HG03457 (cell line): ENCODE measurements around the gene GMDS.

Experiments
- ATAC-seq: cut with Tn5 transposase; IDR thresholded peaks from one replicate; pipeline ENCODE4 v1.9.1; 2021; ENCODE audit warnings: moderate number of reproducible peaks; ENCODE audit not compliant: unreplicated experiment

GMDS gene

DNA sequence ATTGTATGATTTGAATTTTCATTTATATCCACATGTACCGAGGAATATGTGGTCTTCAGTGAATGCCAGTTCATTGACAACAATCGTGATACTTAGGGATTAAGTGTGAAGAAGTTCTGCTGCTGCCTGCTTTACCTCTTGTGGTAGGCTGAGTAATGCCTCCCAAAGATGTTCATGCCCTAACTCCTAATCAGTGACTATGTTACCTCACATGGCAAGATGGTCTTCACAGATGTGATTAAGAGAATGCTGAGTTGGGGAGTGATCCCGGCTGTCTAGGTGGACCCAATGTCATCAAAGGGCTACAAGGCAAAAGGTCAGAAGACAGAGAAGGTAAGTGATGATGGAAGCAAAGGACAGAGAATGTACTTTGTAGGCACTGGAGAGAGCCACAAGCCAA is 454.7 kb downstream of the GMDS start:
- no peak for ATAC-seq

DNA sequence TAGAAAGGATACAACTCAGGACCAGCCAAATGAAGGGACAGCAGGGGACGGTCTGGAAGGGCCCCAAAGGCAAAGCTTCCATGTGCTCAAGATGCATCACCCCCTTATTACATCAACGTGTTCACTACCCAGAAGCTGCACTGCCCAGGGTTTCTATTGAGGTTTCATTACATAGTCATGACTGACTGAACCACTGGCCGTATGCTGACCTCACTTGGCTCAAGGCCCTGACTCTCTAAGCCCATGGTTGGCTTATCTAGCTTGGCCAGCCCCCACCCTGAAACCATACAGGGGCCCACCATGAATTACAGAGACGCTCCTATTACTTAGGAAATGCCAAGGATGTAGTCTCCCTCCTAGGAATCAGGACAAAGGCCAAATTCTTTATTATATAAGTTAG is 456.3 kb downstream of the GMDS start:
- no peak for ATAC-seq

DNA sequence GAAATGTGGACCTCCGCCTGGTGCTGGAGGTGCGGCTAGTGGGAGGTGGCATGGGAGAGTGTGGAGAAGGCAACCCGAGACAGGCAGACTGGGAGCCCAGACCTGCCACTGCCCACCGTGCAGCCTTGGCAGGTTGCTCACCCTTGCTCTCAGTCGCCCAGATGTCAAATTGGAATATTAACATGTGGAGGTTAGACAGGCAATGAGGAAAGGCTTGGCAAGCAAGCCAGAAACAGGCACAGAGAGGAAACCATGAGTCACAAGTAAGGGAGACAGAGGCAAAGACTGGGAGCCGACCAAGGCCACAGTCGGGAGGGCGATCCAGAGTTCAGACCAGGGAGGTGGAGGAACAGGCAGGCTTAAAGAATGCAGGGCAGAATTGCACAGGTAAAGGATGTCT is 457.5 kb downstream of the GMDS start:
- ATAC-seq, result no peak

DNA sequence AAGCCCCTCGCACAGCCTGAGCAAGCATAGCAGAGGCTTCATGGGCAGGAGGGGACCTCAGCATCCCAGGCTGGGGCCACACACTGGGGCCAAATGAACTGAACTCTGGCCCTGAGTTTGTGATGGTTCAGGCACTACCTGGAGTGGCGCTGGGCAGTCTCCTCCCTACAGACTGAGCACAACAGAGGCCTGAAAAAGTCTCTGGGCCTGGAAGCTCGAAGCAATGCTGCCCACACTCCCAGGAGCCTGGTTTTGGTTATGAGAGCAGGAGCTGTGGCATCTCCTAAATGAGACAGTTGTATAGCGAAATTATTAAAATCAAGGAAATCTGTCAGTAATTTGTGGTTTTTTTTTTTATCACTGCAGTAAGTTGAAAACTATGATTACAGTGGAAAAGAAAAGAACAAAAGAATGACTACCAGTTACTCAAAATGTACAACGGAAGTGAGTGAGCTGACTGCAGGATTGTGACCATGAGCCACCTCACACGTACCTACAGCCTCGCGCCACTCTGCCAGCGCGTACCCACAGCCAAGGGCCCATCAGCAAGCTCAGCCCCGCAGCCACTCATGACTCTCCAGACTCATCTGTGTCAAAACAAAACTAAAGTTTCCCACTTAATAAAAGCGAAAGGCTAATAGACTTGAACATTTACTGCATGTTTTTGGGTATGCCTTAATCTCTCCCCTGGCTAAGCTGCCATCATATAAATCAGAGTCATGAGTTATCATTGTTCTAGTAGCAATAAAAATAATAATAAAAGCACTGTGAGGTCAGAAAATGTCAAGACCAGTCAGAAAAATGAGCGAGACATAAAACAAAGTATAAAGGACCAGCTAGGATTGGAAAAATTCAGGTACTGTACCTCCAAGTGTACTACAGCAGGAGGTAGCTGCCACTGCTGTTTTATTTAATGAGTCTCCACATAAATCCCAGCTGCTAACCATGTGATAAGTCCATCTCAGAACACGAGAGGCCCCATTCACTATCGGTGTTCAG is 458.7 kb downstream of the GMDS start:
- no peak for ATAC-seq

DNA sequence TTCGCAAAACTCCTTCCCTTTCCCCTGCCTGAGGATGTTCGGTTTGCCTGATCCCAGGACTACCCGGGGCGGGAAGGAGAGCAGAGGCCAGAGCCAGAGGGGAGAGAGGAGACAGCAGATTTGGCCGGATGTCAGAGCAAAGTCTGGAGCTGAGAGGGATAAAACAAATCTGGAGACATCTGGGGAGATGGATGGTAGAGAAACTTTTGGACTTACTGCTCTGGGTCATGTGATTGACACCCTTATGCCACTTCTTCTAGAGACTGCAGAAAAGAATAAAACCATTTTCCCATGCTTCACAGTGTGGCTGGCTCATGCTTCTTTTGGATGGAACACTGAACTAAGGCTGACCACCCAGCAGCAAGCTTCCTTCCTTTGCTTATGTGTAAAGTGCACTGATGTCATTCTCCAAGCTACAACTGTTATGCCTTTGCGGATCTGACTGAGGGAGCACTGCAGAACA is 461.0 kb downstream of the GMDS start:
- ATAC-seq, result no peak

DNA sequence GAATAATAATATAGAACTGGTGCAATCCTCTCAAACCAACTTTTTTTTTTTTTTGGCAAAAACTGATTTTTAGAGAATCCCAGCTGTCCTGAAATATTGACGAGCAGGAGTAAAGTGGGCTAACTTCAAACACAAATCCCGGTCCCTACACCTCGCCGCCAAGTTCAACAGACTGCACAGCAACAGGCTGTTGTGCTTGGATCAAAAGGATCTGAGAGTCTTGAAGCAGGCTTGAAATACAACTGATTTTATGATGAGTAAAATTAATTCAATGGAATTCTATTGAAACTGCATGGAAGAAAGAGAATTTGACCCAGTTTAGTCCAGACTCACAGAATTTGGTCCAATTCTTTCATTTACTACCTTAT is 463.6 kb downstream of the GMDS start:
- ATAC-seq, result no peak

DNA sequence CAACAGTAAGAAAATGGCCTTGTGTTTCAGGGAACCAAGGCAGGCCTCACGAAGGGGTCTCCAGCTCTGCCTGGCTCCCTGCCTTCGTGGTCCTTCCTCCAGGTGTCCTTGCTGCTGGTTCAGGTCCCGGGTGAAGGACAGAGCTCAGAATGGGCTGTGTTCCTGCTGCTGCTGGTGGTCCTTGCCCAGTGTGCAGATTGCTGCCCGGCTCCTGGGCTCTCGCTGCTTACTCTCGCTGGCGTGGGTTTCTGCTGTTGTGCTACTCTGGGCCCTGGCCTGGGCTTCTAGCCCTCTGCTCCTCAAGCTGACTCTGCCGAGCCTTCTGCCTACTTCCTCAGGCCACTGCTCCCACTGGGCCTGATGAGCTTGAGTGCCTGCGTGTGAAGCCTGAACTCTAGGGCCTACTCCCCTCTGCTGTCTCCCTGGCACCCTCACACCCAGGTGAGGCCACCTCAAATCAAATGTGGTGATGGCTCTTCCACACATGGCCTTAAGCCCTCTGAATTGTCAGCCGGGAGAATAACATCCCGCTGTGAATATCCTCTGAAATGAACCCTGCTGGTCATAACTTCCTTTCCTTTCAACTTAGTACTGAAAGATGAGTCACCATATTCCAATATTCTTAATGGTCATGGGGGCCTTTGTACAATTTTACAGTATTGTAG is 464.1 kb downstream of the GMDS start:
- ATAC-seq, result no peak

DNA sequence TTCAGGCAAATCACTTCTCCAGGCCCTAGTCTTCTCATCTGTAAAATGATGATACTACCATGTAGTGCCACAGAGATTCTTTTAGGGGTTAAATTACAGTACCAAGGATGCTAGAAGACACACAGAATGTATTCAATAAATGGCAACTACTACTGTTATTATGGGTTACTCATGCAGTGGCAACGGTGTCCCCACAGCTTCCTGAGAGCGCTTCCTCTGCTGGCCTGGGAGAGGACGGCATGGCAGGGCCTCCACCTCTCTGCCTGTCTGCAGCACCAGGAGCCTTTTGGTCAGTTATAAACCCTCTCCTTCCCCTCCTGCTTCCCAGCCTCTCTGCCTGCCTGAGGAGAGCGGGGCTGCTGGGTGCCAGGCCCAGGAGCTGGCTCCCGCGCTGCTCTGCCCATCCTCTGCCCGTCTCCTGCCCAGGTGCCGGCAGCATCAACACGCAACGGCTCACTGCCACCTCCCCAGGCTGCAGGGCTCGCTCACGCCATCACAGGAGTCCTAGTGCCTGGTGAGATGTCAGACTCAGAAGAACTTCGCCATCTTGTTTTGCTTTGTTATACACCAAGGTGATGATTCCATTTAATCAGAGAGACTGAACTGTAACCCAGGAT is 465.0 kb downstream of the GMDS start:
- ATAC-seq, result no peak

DNA sequence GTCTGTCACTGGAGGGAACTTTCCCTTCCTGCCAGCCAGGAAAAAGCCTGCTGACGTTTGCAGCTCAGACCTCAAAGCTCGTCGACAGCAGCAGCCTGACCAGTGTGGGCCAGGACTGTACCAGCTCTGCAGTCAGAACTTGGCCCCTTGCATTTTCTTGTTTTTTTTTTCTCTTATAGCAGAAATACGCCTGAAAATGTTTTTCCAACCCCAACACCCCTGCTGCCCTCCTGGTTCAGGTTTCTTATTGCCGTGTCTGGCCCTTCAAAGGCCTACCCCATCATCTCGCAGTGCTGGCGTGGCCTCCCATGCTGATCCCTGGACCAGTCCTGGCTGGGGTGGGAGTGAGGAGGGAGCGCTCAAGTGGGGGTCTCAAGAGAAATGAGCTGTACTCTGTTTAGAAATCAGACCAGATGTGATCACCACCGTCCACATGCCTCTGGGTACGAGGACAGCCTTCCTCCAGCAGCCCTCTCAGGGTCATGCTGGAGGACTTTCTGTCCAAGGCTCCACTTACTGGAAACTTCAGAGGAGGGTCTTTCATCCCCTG is 466.6 kb downstream of the GMDS start:
- no peak for ATAC-seq

DNA sequence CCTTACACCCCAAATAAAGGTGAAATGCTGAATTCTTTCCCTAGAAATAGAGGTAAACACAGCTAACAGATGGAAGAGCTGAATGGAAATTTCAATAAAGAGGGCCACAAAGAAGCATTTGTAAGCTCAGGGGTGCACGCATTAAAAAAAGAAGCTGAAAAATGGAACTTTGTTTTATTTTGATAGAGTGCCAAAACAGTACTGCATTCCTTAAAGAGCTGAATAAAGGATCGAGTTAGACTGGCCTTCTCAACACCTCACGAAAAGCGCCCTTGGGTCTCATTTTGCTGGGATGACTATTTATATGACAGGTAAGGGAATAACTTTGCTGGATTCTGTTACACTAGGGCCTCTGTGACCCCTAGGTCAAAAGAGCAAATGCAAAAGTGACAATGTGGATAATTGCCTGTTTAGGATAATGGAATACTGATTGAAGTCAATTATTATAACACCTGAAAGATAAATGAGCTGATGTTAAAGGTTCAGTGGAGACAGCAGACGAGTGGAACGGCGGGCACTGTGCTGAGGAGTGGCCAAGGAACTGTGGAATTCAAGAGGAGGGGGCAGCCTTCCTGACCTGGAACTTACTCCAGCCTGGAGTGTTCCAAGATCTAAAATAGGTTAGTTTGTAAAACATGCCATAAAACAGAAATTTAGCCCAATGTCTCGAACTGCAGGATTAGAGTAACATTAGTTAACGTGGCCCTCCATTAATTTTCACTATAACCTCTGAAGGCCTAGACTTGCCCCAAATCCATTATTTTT is 467.3 kb downstream of the GMDS start:
- no peak for ATAC-seq

DNA sequence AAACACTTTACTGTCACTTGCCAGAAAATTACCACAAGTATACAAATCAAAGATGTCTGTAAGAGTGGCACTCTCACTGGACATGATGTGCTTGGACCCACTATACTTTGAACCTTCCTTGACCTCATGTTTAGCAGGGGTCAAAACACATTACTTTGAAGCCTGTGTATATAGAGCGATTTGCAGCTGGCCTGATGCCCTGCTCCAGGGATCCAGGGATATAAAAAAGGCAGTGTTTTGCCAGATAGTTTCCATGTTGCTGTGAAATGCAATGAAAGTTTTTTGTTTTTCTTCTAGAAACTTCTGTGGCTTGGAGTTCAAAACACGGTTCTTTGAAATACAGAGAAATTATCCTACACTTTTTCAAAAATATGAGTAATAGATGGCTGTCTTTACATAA is 470.0 kb downstream of the GMDS start:
- no peak for ATAC-seq

DNA sequence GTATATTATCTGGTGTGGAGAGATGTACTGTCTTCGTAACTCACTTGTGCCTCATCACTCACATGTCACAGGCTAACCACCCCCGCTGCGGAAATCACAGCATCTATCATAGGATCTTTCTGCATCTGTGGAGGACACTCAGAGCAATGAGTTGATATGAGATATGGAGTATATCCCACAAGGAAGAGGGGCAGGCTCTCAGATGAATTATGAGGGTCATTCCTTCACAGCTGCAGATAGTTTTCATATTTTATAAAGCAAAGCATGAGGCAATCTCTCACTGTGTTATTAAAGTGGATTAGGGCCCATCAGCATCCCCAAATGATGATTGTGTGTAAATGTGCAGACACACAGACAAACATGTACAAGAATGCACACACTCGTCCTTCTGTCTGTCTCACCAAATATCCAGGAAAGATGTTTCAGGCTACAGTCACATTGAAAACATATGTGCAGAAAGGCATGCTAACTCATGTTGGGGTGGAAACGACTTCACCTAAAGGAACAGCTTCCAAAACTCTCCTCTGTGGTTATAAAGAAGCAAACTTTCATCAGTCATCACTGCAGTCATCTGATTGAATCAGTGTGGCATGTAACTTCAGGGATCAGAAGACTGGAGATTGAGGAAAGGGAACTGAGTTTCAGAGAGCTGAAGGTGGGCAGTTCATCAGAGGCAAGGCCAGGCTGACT is 471.0 kb downstream of the GMDS start:
- ATAC-seq, result no peak

DNA sequence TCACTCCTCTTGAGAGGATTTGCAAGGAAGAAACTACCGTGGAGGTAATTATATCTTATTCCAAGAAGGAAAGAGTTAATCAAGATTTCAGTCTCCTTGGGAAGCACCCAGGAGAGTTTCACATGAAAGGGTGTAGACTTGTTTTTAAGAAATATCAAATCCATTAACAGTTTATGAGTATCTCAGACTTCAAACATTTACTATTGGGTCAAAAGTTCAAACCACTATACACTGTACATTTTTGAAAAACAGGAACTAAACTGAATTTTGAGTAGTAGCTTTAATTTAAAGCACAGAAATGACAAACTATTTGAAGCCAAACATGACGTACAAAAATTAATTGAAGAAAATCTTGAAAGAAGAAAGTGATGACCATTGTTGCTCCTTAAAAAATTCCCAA is 471.7 kb downstream of the GMDS start:
- no peak for ATAC-seq

DNA sequence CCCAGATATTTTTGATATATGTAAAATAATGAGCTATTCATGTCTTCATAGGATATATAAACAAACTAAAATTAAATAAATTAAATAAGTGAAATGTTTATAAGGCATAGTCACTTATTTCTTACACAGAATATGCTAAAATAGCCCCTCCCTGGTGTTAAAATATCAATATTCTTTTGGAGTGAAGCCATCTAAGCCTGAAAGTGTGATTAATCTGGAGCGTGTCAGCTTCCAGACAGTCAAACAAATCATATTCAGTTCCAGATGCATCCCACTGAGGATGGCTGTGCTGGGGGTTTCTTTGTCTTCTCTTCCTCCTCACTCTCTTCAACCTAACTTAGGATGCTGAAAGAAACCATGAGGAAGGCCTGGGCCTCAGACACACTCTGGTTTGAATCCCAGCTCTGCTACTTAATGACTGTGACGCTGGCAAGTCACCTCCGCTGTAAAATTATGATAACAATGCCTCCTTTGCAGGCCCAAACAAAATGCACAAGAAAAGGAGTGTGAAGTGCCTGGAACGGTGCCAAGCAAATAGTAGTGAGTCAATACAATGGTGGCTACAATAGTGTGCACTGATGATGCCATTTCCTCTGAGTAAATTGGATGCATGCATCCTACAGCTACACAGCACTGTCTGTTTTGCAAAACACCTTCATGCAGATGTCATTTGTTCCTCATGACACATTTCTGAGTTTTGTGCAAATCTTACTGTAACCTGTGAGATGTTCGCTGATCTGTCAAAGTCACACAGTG is 474.3 kb downstream of the GMDS start:
- no peak for ATAC-seq

DNA sequence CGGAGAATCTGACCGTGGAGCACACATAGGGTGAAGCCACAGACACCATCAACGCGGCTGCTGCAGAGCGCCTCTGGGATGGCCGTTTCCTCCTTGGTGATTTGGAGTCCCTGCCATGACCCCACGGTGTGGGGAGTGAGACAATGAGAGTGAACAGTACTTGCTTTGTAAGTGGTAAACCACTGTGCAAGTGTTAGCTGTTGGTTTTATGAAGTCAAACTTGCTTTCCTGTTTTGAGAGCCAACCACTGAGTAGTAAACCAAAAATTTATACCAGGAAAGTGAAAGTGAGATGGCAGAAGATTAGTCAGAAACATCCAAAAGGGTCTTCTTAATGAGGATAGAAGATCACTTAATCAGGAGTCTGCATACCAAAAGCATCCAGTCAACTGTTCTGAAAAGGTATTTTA is 475.0 kb downstream of the GMDS start:
- ATAC-seq, result no peak

DNA sequence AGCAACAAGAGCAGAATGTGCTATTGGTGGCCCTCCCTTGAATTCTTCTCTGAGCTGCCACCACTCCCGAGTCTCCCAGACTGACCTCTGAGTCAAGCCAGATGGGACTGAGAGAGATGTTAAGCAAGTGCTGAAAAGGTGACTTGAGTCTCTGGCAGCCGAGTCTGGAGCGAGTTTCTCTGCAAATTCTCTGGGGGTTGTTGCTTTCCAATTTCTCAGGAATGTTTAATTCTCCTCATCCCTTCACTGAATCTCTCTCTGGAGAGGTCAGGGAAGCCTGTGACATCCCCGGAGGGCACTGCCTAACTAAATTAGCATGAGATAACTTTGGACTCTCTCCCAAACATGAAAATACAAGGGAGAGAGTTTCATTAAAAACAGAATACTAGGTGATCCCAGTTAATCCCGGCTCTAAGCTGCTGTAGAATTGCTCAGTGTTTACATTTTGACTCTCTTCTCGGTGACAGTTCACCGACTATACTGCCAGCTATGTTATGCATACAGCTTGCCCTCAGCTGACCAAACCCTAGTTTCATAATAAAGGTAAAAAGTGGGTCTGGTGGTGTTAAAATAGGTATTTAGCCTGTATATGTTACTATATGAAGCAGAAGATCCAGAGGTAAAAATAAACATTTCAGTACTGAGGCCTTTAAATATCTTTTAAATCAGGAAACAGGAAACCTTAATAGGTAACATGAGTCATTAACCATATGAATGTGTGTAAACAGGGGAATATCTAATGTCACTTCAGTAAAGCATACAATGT is 477.7 kb downstream of the GMDS start:
- ATAC-seq, result no peak

DNA sequence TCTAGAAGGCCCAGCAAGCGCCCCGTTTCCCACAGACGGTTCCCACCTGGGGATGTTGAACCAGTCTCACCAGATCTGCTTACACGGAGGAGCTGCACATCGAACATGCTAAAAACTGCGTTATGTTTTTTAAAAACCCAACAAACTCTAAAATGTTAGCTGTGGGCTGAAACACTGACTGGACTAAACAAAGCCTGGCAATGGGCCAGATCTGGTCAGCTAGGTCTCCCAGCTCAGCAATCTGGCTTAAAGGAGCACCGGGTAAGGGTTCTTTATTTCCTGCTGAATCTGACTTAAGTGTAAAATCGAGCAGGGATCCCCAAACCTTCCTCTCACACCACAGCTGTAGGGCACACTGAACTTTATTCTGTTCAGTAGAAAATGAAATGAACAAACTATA is 478.8 kb downstream of the GMDS start:
- ATAC-seq, result no peak

DNA sequence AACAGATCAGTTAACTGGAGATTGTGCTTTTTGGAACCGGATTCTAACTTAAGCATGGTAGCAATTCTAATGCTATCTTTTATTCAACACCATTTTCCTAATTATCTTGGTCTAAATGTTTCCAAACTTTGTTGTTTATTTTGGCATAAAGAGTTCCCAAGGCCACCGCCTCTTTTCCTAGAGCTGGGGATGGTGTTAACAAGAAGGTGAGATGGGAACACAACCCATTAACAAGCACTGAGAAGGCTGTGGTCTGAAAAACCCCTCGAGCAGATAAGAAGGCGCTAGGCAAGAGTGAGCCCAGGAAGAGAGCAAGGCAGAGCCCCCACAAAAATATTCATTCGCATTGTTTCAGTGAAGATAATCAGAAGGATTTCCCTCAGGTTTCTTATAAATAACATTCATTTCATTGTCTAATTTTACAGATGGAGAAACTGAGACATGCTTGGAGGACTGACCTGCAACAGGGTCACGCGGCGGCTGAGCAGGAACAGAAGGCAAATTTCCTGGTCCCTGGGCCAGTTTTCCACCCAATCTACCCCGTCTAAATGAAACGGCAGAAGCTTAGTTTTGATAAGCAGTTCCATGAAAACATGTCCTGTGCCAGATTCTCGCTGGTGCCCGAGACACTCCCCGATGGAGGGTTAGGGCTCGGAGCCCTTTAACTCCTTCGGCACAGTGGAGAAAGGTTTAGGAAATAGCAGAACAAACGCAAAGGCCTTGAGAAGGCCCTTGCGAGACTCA is 480.1 kb downstream of the GMDS start:
- no peak for ATAC-seq
